Measurements from ENCODE around the gene OSBP2. TPM values are rescaled to one million over a fixed set of nuclear protein-coding genes. Genes with fewer than 3 reads are reported as not detected.

OSBP2 gene
- total RNA-seq = 1 to 10 TPM; 1.9 to 3.9 (median 3.0) TPM

GRCh38 chr22:30694640-30695350 lies at the start of gene OSBP2:
Gene OSBP2, plus strand, starts transcription at chr22:30694874. Its CDS starts 36 bp downstream, at chr22:30694910.
- Histone ChIP-seq H3K36me3 (no peaks in the 10 kb centered on the region), H3K27ac (peak within 1 kb of the TSS in 3 of 4 donors; percentile 33 to 62 (median 50)), H3K27me3 (peaks cover 0 to 15% (median 0%) of the 10 kb centered on the region in 4 donors), H3K4me1 (peaks cover 0 to 17% (median 4%) of the 10 kb centered on the region in 3 donors), H3K4me3 (peak within 1 kb of the TSS; percentile 31 to 72 (median 55)), H3K9me3 (no peaks in the 10 kb centered on the region)
- TF ChIP-seq CTCF (IDR thresholded peaks at IDR 0.05) (peak in 1 of 6 experiments; percentile 18), POLR2A (IDR thresholded peaks at IDR 0.05) (no peak)
- intact Hi-C loops (cut with DNase I) = no loop called here
- WGBS, 2 donors = no CpG with 5 or more reads among the region's 88 CpGs
- DNase-seq = no peak

- no peak overlapping the region for H3K4me3 ChIP-seq
- H3K36me3 ChIP-seq = peaks cover 0 to 14% (median 0%) of the 10 kb centered on the region in 3 donors
- H3K27me3 ChIP-seq = no peaks in the 10 kb centered on the region
- TF ChIP-seq CTCF (IDR thresholded peaks at IDR 0.05) (no peak), POLR2A (IDR thresholded peaks at IDR 0.05) (no peak)
- no peak for DNase-seq
- 87 to 90% methylated on average over 3 to 11 of the region's 25 CpGs for WGBS, 2 donors
- peaks cover 8 to 21% (median 11%) of the 10 kb centered on the region in 3 donors for H3K4me1 ChIP-seq
- H3K9me3 ChIP-seq = no peaks in the 10 kb centered on the region
- H3K27ac ChIP-seq = no peak overlapping the region
- intact Hi-C loops (cut with DNase I) = no loop called here
Observed at GRCh38 chr22:30646518-30647160, 48.0 kb upstream of the OSBP2 start.

- Histone ChIP-seq H3K4me3 (no peak overlapping the region), H3K4me1 (peaks cover 8 to 21% (median 11%) of the 10 kb centered on the region in 3 donors), H3K36me3 (peaks cover 0 to 14% (median 0%) of the 10 kb centered on the region in 3 donors), H3K9me3 (no peaks in the 10 kb centered on the region), H3K27ac (no peak overlapping the region), H3K27me3 (no peaks in the 10 kb centered on the region)
- no peak for DNase-seq
- WGBS, 2 donors = 17 to 70% methylated on average over 1 to 3 of the region's 3 CpGs
- intact Hi-C loops (cut with DNase I) = no loop called here
- no peak for TF ChIP-seq CTCF (IDR thresholded peaks at IDR 0.05)
- TF ChIP-seq POLR2A (IDR thresholded peaks at IDR 0.05) = no peak
Observed at GRCh38 chr22:30647536-30647935, 47.1 kb upstream of the OSBP2 start.

GRCh38 chr22:30648825-30649224 lies 45.8 kb upstream of the OSBP2 start:
- DNase-seq = no peak
- no peaks in the 10 kb centered on the region for H3K27me3 ChIP-seq
- H3K27ac ChIP-seq = peak overlapping the region in 3 of 4 donors; percentile 34 to 71 (median 62)
- H3K36me3 ChIP-seq = peaks cover 0 to 14% (median 0%) of the 10 kb centered on the region in 3 donors
- TF ChIP-seq CTCF (IDR thresholded peaks at IDR 0.05) (no peak), POLR2A (IDR thresholded peaks at IDR 0.05) (no peak)
- H3K4me1 ChIP-seq = peaks cover 8 to 21% (median 11%) of the 10 kb centered on the region in 3 donors
- H3K9me3 ChIP-seq = no peaks in the 10 kb centered on the region
- intact Hi-C loops (cut with DNase I) = no loop called here
- 87 to 90% methylated on average over 3 of the region's 3 CpGs for WGBS, 2 donors
- no peak overlapping the region for H3K4me3 ChIP-seq

- Histone ChIP-seq H3K4me3 (no peak overlapping the region), H3K36me3 (peaks cover 0 to 21% (median 0%) of the 10 kb centered on the region in 3 donors), H3K4me1 (peaks cover 8 to 21% (median 11%) of the 10 kb centered on the region in 3 donors), H3K27ac (peak overlapping the region in 3 of 4 donors; percentile 34 to 71 (median 62)), H3K27me3 (no peaks in the 10 kb centered on the region), H3K9me3 (no peaks in the 10 kb centered on the region)
- 11 to 29% methylated on average over 6 of the region's 7 CpGs for WGBS, 2 donors
- intact Hi-C loops (cut with DNase I) = no loop called here
- peak; percentile 30 for DNase-seq
- TF ChIP-seq CTCF (IDR thresholded peaks at IDR 0.05) (peak in 1 of 6 experiments; percentile 41), POLR2A (IDR thresholded peaks at IDR 0.05) (no peak)
Observed at GRCh38 chr22:30649430-30650007, 45.2 kb upstream of the OSBP2 start.
